Loucy (cell line): ENCODE measurements around the gene TLE7.

ENCODE experiments used
- CTCF ChIP-seq: fragments of 200-600 bp; sonication (generic); conservative IDR thresholded peaks from 2 replicates; pipeline ENCODE4 v1.5.1; 2014; ENCODE audit warnings: mild to moderate bottlenecking, antibody characterized with exemption, low read length
- EZH2phosphoT487 ChIP-seq: fragments of 200-600 bp; IDR thresholded peaks from 2 replicates; pipeline ENCODE4 v1.6.1; 2018; ENCODE audit warnings: antibody characterized with exemption, mild to moderate bottlenecking, moderate library complexity, borderline replicate concordance

GRCh38 chr16:71461686-71462648 is 20.1 kb upstream of the TLE7 start, which contains the start of gene ZNF23:
- TF ChIP-seq CTCF, result no peak
- TF ChIP-seq EZH2phosphoT487, result no peak
